ENCODE data around the gene PPP2R2C.

Gene PPP2R2C

GRCh38 chr4:6472387-6473263 is at the start of gene PPP2R2C:
Gene PPP2R2C, minus strand, starts transcription at chr4:6472614. Its CDS starts 385 bp downstream, at chr4:6472229.
- no peak for DNase-seq (ENCODE audit: low spot score)

- DNase-seq (ENCODE audit: low spot score), result no peak
Observed at GRCh38 chr4:6520978-6521377, 48.6 kb upstream of the PPP2R2C start.

DNA sequence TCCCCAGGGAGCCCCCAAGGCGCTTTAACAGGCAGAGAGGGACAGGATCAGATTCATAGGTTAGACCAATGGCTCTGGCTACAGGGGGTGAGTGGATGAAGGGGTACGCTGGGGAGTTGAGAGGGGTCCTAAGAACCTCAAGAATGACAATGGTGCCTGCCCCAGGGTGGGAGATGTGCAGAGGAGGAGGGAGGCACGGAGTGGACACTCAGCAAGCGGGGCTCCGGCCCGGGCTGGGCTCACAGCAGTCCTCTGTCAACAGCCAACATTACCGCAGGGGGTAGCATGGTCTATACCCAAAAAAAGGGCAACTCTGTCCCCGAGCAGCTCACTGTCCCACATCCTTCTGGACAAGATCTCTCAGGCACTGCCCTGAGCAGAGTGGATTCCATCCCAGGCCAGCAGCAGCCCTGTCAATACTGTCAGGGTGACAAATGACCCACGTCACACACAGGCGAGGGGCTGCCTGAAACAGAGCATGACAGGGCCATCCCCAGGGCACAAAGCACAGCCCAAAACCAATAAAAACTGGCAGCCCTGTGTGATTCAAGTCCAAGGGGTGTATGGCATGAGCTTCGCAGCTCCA is 47.7 kb upstream of the PPP2R2C start:
- no peak for DNase-seq (ENCODE audit: low spot score)

DNA sequence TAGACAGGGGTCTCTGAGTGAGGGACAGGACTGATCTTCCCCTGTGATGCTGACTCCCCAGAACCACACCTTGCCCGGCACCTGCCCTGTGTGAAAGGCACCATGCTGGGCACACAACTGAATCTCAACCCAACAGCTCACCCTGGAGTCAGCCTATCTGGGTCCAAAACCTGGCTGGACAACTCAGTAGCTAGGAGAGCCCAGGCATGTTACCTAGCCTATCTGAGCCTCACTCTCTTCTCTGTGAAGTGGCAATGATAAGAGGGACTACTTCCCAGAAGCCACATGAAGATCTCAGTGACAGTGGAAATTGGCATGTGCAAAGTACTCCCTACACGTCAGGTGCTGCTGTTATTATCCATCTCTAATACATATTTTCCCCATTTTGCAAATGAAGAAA is 44.8 kb upstream of the PPP2R2C start:
- no peak for DNase-seq (ENCODE audit: low spot score)

GRCh38 chr4:6516762-6517161 is 44.3 kb upstream of the PPP2R2C start:
- DNase-seq (ENCODE audit: low spot score), result no peak

- DNase-seq (ENCODE audit: low spot score), result no peak
Observed at GRCh38 chr4:6516281-6516680, 43.9 kb upstream of the PPP2R2C start.

- no peak for DNase-seq (ENCODE audit: low spot score)
Observed at GRCh38 chr4:6513678-6514077, 41.3 kb upstream of the PPP2R2C start.

GRCh38 chr4:6509587-6509986 is 37.2 kb upstream of the PPP2R2C start:
- no peak for DNase-seq (ENCODE audit: low spot score)

- no peak for DNase-seq (ENCODE audit: low spot score)
Observed at GRCh38 chr4:6507345-6507744, 34.9 kb upstream of the PPP2R2C start.

- DNase-seq (ENCODE audit: low spot score), result no peak
Observed at GRCh38 chr4:6506616-6507140, 34.3 kb upstream of the PPP2R2C start.

GRCh38 chr4:6504900-6505496 is 32.6 kb upstream of the PPP2R2C start:
- DNase-seq (ENCODE audit: low spot score), result peak; percentile 21

- DNase-seq (ENCODE audit: low spot score), result no peak
Observed at GRCh38 chr4:6502747-6503465, 30.5 kb upstream of the PPP2R2C start.

DNA sequence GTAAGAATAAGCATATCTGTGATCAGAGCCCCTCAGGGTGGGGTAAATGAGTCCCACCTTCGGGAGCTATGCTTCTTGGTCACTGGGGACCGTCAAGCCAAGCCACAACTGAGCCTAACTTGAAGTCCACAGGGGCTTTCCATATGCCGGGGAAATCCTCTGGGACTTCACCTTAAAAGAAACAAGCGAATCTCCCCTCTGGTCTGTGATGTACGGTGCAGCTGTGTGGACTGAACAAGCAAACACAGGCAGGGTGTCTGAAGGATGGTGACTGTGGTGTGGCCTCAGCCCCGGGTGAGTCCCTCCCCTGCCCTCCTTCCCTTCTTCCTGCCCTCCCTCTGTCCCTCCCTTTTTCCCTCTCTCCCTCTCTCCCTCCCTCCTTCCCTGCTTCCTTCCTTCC is 29.7 kb upstream of the PPP2R2C start:
- no peak for DNase-seq (ENCODE audit: low spot score)

GRCh38 chr4:6501171-6501570 is 28.8 kb upstream of the PPP2R2C start:
- no peak for DNase-seq (ENCODE audit: low spot score)

DNA sequence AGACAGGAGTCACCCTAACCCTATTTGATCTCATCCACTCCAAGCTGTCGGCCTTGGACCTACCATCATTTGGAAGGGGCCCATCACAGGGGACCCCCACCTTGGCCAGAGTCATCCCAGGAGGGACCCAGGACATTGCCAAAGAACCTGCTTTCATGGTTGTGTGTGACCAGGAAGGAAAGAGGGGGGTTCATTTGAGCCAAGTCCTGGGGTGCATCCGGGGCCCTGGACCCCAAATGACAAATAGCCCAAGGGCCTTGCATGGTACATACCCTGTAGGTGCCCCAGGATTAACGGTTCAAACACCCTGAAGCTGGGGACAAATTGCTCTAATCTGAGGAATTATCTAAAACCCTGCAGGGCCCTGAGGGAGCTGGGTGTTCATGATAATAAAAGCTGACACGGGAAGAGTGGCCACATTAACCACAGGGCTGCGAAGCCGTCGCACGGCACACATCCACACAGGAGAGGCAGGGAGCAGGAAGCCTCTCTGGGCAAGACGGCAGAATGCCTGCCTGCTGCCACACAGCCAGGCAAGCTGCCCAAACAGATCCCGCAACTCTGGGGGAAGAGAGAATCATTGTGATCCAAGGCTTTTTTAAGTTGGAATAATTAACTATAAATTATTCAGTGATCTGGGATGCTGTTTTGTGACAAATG is 28.2 kb upstream of the PPP2R2C start:
- DNase-seq (ENCODE audit: low spot score), result no peak

- DNase-seq (ENCODE audit: low spot score), result no peak
Observed at GRCh38 chr4:6499238-6499600, 26.8 kb upstream of the PPP2R2C start.

DNA sequence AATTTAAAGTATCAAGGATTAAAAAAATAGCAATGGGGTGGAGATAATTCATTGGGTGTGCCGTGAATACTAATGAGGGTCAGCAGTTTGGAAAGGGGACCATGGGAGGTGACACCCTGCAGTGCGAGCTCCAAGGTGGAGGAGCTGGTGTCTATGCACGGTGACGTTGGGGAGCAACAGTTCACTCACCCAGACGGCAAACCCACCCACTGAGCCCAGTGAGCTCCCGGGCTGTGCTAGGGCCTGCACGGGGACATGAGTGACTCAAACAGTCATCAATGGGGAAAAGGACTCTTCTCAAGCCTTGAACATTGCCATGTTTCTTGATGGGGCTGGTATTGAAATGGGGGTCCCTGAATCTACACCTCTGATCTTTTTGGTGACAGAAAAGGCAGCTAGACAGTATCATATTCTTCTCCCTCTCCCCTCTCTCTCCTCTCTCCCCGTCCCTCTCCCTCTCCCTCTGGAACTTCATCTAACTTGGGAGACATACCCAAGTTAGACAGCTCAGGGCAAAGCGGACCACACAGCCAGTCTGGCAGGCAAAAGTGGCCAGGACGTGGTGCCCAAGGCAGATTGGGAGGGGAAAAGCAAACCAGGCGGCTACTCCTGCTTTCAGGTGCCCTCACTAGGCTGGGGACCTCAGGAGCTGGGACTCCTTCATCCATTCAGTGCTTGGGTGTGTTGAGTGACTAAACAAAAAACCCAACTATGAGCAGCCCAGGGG is 26.3 kb upstream of the PPP2R2C start:
- no peak for DNase-seq (ENCODE audit: low spot score)

DNA sequence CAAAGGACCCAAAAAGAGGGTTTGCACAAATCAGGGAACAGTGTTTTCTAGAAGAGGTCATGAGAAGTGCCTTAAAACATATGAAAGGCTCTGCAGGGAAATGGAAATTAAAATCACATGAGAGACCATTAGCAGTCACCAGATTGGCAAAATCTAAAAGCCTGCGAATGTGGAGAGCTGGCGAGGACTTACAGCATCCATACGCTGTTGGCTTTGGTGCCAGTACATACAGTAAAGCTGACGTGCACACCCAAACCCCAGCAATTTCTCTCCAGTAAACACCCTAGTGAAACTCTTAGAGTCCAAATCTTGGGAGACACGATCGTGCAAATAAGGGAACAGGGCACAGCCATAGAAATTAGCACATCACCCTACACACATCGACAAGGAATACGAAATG is 25.4 kb upstream of the PPP2R2C start:
- DNase-seq (ENCODE audit: low spot score), result no peak

DNA sequence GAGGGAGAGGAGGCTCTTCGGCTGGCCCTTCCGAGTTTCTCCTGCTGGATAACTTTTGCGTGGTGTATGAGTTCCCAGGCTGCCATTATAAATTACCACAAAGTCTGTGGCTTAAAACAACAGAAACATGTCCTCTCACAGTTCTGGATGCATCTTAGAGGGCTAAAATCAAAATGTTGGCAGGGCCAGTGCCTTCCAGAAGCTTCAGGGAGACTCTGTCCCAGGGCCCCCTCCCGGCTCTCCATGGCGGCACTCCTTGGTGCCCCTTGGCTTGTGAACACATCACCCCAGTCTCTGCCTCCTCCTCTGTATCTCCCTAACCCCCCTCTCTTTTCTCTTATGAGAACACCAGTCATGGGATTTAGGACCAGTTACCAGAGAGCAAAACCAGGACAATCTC is 23.3 kb upstream of the PPP2R2C start:
- DNase-seq (ENCODE audit: low spot score), result no peak

DNA sequence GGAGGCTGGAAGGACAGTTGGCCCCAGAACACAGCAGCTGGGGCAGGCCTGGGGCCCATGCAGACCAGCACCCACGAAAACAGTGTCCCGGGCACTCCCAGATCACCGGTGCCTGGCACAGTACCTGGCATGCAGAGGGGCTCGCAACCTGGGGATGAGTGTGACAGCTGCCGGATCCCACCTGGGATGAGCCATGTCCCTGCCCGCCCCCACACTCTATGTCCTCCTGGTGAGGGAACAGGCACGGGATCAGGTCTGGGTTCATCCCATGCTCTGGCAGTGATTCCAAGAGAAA is 22.8 kb upstream of the PPP2R2C start:
- DNase-seq (ENCODE audit: low spot score), result no peak

All from RKO (cell line).